Epithelial cell of prostate (primary cell): ENCODE data around the gene ASPSCR1.

ENCODE experiments used
- DNase-seq: peaks from one replicate; pipeline ENCODE4 v3.0.0-alpha.2; 2011; ENCODE audit warnings: low read depth, low spot score
- H3K27ac ChIP-seq: fragments of 450-650 bp; 2 replicates; pipeline ENCODE4 v1.5.1; 2017; ENCODE audit warnings: mild to moderate bottlenecking

ASPSCR1 gene

GRCh38 chr17:82049521-82049971 is 72.1 kb downstream of the ASPSCR1 start:
- no peak overlapping the region for H3K27ac ChIP-seq
- no peak for DNase-seq

- DNase-seq, result no peak
- no peak overlapping the region for H3K27ac ChIP-seq
These were observed 72.8 kb downstream of the ASPSCR1 start for GRCh38 chr17:82050152-82050760.

- DNase-seq, result no peak
- peak overlapping the region; percentile 43 for H3K27ac ChIP-seq
These were observed 73.6 kb downstream of the ASPSCR1 start for GRCh38 chr17:82050761-82051641.

- peak within 1 kb of the TSS; percentile 43 for H3K27ac ChIP-seq
- no peak for DNase-seq
These were observed 74.6 kb downstream of the ASPSCR1 start, which contains the start of the genes GPS1 and RFNG for GRCh38 chr17:82051776-82052637. TSS of gene GPS1 (plus strand) at chr17:82051898. CDS start at chr17:82051932, 34 bp downstream. TSS of gene RFNG (minus strand) at chr17:82051811. CDS start at chr17:82051766, 45 bp downstream.

- H3K27ac ChIP-seq, result peak overlapping the region; percentile 43
- no peak for DNase-seq
These were observed 75.2 kb downstream of the ASPSCR1 start for GRCh38 chr17:82052638-82053059.

DNA sequence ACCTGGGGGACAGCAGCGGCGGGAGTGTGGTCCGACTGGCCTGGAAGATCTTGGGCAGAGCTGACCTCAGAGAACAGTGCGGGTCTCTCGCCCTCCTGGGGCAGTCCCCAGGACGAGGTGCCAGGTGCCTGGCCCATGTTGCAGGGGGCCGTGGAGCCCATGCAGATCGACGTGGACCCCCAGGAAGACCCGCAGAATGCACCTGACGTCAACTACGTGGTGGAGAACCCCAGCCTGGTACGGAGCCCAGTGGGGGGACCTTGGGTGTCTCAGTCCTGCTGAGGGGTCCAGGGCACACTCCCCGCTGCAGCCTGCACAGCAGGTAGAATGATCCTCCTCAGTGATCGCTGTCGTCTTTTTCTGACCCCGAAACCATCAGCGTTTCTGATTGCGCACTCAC is 75.7 kb downstream of the ASPSCR1 start:
- H3K27ac ChIP-seq, result no peak overlapping the region
- no peak for DNase-seq

DNA sequence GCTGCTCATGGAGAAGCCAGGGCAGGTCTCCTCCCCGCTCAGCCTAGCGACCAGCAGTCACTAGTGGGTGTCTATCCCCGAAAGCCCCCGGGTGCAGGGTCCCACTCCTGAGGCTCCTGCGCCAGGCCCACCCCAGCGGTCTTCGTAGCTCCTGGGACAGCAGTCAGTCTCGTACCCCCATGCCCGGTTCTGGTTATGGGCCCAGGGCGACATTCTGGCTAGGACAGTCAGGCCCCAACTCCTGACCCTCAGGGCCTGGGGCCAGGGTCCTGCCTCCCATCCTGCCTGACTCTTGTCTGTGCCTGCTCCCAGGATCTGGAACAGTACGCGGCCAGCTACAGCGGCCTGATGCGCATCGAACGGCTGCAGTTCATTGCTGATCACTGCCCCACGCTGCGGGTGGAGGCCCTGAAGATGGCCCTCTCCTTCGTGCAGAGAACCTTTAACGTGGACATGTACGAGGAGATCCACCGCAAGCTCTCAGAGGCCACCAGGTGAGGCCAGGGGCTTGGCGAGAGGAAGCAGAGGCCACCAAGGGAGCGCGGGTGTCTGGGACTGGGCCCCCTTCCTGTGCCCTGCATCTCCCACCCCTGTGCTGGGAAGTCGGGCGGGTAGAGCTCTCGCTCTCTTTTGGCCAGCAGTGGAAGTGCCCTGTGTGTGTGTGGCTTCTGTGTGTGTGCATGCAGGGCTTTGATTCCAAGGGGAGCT is 76.3 kb downstream of the ASPSCR1 start:
- no peak for DNase-seq
- H3K27ac ChIP-seq, result no peak overlapping the region

GRCh38 chr17:82054351-82055022 is 77.1 kb downstream of the ASPSCR1 start:
- H3K27ac ChIP-seq, result no peak overlapping the region
- DNase-seq, result no peak

- no peak for DNase-seq
- H3K27ac ChIP-seq, result no peak overlapping the region
These were observed 77.9 kb downstream of the ASPSCR1 start for GRCh38 chr17:82055023-82055964.

GRCh38 chr17:82055965-82056728 is 78.7 kb downstream of the ASPSCR1 start:
- DNase-seq, result no peak
- no peak overlapping the region for H3K27ac ChIP-seq

DNA sequence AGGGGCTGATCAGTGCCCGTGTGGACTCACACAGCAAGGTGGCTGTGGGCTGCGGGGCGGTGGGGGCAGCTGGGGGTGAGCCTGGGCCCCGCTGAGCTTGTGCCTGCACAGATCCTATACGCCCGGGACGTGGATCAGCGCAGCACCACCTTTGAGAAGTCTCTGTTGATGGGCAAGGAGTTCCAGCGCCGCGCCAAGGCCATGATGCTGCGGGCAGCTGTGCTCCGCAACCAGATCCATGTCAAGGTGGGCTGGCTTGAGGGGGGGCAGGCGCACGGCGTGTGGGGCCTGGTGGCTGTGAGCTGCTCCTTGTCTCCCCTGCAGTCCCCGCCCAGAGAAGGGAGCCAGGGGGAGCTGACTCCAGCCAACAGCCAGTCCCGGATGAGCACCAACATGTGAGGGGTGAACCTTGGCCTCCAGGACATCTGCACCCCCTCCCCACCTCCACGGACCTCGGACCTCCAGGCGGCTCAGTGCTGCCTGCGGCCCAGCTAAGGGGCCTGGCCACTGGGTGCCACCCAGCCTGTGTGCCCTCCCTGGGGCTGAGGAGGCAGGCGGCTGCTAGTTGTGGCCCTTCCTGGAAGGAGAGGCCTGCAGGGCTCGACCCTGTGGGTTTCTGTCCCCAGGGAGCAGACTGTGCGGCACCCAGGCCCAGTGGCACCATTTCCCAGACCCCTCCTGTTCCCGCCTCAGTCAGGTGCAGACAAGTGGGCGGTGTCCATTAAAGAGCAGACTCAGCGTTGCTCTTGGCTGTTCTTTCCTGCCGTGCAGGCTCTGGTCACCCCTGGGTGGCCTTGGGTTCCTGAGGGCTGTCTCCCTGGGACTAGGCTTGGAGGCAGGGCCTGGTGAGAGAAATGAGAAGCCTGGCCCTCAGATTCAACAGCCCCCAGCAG is 79.5 kb downstream of the ASPSCR1 start:
- no peak for DNase-seq
- no peak overlapping the region for H3K27ac ChIP-seq

- H3K27ac ChIP-seq, result no peak overlapping the region
- no peak for DNase-seq
These were observed 80.9 kb downstream of the ASPSCR1 start for GRCh38 chr17:82058230-82058854.

GRCh38 chr17:82058855-82059249 is 81.4 kb downstream of the ASPSCR1 start:
- DNase-seq, result no peak
- H3K27ac ChIP-seq, result no peak overlapping the region

- no peak for DNase-seq
- no peak overlapping the region for H3K27ac ChIP-seq
These were observed 82.0 kb downstream of the ASPSCR1 start for GRCh38 chr17:82059272-82060000.

- no peak overlapping the region for H3K27ac ChIP-seq
- DNase-seq, result no peak
These were observed 82.6 kb downstream of the ASPSCR1 start for GRCh38 chr17:82060001-82060380.
